SK-N-SH (cell line): ENCODE data around the gene CPLX1. TPM values are rescaled to one million over a fixed set of nuclear protein-coding genes. Genes with fewer than 3 reads are reported as not detected.
A peak's percentile ranks its signal among the peaks of the same experiment; 100 is the strongest.

Source experiments
- CTCF ChIA-PET: fragments of 300-600, 350-600 bp; formaldehyde crosslinking; extraction: SDS; loops from one replicate; lab custom pipeline; 2021; lab: Yijun Ruan, JAX
- POLR2A ChIA-PET: fragments of 350-600 bp; sonication (Branson Sonifier 250); formaldehyde crosslinking; extraction: SDS; loops from one replicate; lab custom pipeline; 2020; ENCODE audit warnings: antibody characterized with exemption, inconsistent platforms; lab: Yijun Ruan, JAX
- DNase-seq: peaks from one replicate; pipeline ENCODE4 v3.0.0; 2012
- H2AFZ ChIP-seq: fragments of 200-600 bp; sonication (generic); 2 replicates; pipeline ENCODE4 v1.8.1; 2016; ENCODE audit warnings: antibody characterized with exemption, mild to moderate bottlenecking, low read depth
- H3F3A ChIP-seq: fragments of 200-600 bp; sonication (generic); replicated peaks from 2 replicates; pipeline ENCODE3; 2016; ENCODE audit warnings: antibody characterized with exemption, mild to moderate bottlenecking; ENCODE audit not compliant: insufficient read depth
- H3K27ac ChIP-seq, 2 experiments: fragments of 200-500 bp in 1 of 2; fragments of 200-600 bp in 1 of 2; sonication (Bioruptor generic) in 1 of 2; sonication (generic), shearing (Covaris generic) in 1 of 2; 2 replicates each; pipeline versions ENCODE4 v1.5.1 to v1.6.1; 2014 to 2016; ENCODE audit warnings: low read depth in 2 of 2, inconsistent platforms in 1 of 2, low read length in 1 of 2, mild to moderate bottlenecking in 1 of 2, mixed read lengths in 1 of 2
- H3K27me3 ChIP-seq: fragments of 200-600 bp; sonication (generic), shearing (Covaris generic); 2 replicates; pipeline ENCODE4 v1.6.1; 2016; ENCODE audit warnings: mixed run types; ENCODE audit not compliant: insufficient read depth
- H3K36me3 ChIP-seq, 2 experiments: fragments of 200-500 bp in 1 of 2; fragments of 200-600 bp in 1 of 2; sonication (Bioruptor generic) in 1 of 2; sonication (generic) in 1 of 2; replicated peaks in 1 of 2; 2 replicates each; pipeline versions ENCODE3 to v1.5.1; 2014 to 2016; ENCODE audit warnings: low read length in 1 of 2, mild to moderate bottlenecking in 1 of 2; ENCODE audit not compliant: insufficient read depth in 2 of 2, control insufficient read depth in 1 of 2
- H3K4me1 ChIP-seq, 2 experiments: fragments of 200-500 bp in 1 of 2; fragments of 200-600 bp in 1 of 2; sonication (Bioruptor generic) in 1 of 2; sonication (generic), shearing (Covaris generic) in 1 of 2; 2 replicates each; pipeline versions ENCODE4 v1.5.1 to v1.6.1; 2014 to 2016; ENCODE audit warnings: low read depth in 1 of 2, low read length in 1 of 2, mixed run types in 1 of 2; ENCODE audit not compliant: insufficient read depth in 2 of 2, control insufficient read depth in 1 of 2
- H3K4me2 ChIP-seq: fragments of 200-600 bp; sonication (generic), shearing (Covaris generic); 2 replicates; pipeline ENCODE4 v1.6.1; 2017; ENCODE audit warnings: mixed run types
- H3K4me3 ChIP-seq, 2 experiments: fragments of 200-500 bp in 1 of 2; fragments of 200-600 bp in 1 of 2; sonication (Bioruptor generic) in 1 of 2; sonication (generic), shearing (Covaris generic) in 1 of 2; 2 replicates each; pipeline versions ENCODE4 v1.5.1 to v1.8.1; 2014 to 2016; ENCODE audit warnings: low read depth in 2 of 2, inconsistent platforms in 1 of 2, low read length in 1 of 2, mild to moderate bottlenecking in 1 of 2, mixed read lengths in 1 of 2, moderate library complexity in 1 of 2
- H3K79me2 ChIP-seq: fragments of 200-600 bp; sonication (generic); 2 replicates; pipeline ENCODE4 v1.8.1; 2017; ENCODE audit warnings: mild to moderate bottlenecking; ENCODE audit not compliant: insufficient read depth
- H3K9ac ChIP-seq: fragments of 200-600 bp; sonication (generic); 2 replicates; pipeline ENCODE4 v1.6.1; 2017; ENCODE audit warnings: mixed run types
- H3K9me2 ChIP-seq: fragments of 200-600 bp; sonication (generic); 2 replicates; pipeline ENCODE4 v1.6.1; 2017; ENCODE audit warnings: mixed run types
- H3K9me3 ChIP-seq: fragments of 200-600 bp; sonication (generic); 2 replicates; pipeline ENCODE4 v1.6.1; 2017; ENCODE audit warnings: mixed run types, mild to moderate bottlenecking, moderate library complexity
- H4K20me1 ChIP-seq: fragments of 200-600 bp; sonication (generic); 2 replicates; pipeline ENCODE4 v1.6.1; 2017; ENCODE audit warnings: mild to moderate bottlenecking, mixed run types; ENCODE audit not compliant: insufficient read depth
- ELF1 ChIP-seq: IDR thresholded peaks from 2 replicates; pipeline ENCODE4 v1.4.0; 2012
- FOSL2 ChIP-seq: IDR thresholded peaks from 2 replicates; pipeline ENCODE4 v1.4.0; 2012; ENCODE audit warnings: low read depth, mild to moderate bottlenecking, moderate library complexity, borderline replicate concordance
- FOXJ3 ChIP-seq: sonication (generic); formaldehyde crosslinking; IDR thresholded peaks from 2 replicates; pipeline ENCODE4 v1.5.1; 2020; ENCODE audit warnings: mild to moderate bottlenecking, missing genetic modification reagents
- GABPA ChIP-seq: IDR thresholded peaks from 2 replicates; pipeline ENCODE4 v1.4.0; 2012; ENCODE audit warnings: low read depth, mild to moderate bottlenecking
- JUND ChIP-seq: IDR thresholded peaks from 2 replicates; pipeline ENCODE4 v1.4.0; 2012
- MAX ChIP-seq: IDR thresholded peaks from 2 replicates; pipeline ENCODE4 v1.4.0; 2012; ENCODE audit warnings: low read depth
- RAD21 ChIP-seq: IDR thresholded peaks from 2 replicates; pipeline ENCODE4 v1.6.1; 2012; ENCODE audit warnings: mild to moderate bottlenecking, low read length
- REST ChIP-seq: IDR thresholded peaks from 2 replicates; pipeline ENCODE4 v1.6.1; 2012; ENCODE audit warnings: mild to moderate bottlenecking, low read depth, low read length, moderate library complexity
- SIN3A ChIP-seq: IDR thresholded peaks from 2 replicates; pipeline ENCODE4 v1.6.1; 2012; ENCODE audit warnings: low read depth, mild to moderate bottlenecking, low read length, moderate library complexity, borderline replicate concordance
- SMC3 ChIP-seq: IDR thresholded peaks from 2 replicates; pipeline ENCODE4 v1.6.1; 2012; ENCODE audit warnings: low read depth, low read length, improper control_type of control experiment
- TAF1 ChIP-seq: IDR thresholded peaks from 2 replicates; pipeline ENCODE4 v1.6.1; 2012; ENCODE audit warnings: low read depth, mild to moderate bottlenecking, low read length, moderate library complexity, borderline replicate concordance
- TEAD4 ChIP-seq: IDR thresholded peaks from 2 replicates; pipeline ENCODE4 v1.4.0; 2012; ENCODE audit warnings: mild to moderate bottlenecking, borderline replicate concordance; ENCODE audit not compliant: insufficient read depth
- USF1 ChIP-seq: IDR thresholded peaks from 2 replicates; pipeline ENCODE4 v1.4.0; 2012; ENCODE audit warnings: low read depth, borderline replicate concordance
- WGBS: methylation state at CpG from one replicate; pipeline ENCODE4 v1.1.6; 2017; ENCODE audit warnings: low lambda C conversion rate; 5-methylcytosine and 5-hydroxymethylcytosine counted together
- polyA plus RNA-seq, 3 experiments: library from polyadenylated mRNA; depleted of rRNA; stranded (reverse); fragments of >200 nt; gene quantifications; 2 replicates each; pipeline ENCODE4 v1.2.3, GENCODE V29; 2012

CPLX1 gene
- polyA plus RNA-seq, 1 of the 3 experiments (the other 2 are of a cell fraction), result 0.56 TPM

DNA sequence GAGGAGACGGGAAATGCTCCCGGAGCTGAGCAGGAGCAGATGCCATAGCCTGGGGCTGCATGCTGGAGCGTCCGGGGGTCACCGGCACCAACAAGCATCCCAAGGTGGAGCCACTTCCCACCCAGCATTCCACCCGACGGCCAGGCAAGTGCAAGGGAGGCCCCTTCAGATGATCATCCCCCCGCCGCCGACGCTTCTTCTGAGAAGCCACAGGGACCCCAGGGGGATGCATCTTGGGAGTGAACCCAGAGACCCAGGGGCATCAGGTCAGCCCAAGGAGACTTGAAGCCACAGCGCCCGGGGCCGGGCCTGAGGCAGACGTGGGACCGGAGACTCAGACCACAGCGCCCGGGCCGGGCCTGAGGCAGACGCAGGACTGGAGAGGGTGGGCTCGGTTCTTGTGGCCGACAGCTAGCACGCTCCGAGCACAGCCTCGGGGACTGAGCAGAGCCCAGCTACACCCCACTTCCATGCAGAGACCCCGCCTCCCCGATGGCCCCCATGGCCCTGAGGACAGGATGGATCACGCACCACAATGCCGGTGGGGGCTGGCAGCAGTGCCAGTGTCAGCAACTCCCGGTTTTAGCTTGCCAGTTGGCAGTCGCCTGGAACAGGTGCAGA, 33.0 kb upstream of the CPLX1 start:
- H3K4me3 ChIP-seq, result no peak overlapping the region
- peak; percentile 20 for DNase-seq
- POLR2A ChIA-PET, result no interaction called here
- H3K4me1 ChIP-seq, result no peaks in the 10 kb centered on the region
- no peak for TF ChIP-seq TEAD4
- TF ChIP-seq SIN3A, result no peak
- TF ChIP-seq SMC3, result no peak
- no peak for TF ChIP-seq MAX
- TF ChIP-seq FOSL2, result no peak
- TF ChIP-seq REST, result no peak
- TF ChIP-seq TAF1, result no peak
- TF ChIP-seq FOXJ3 (CRISPR knock-in tag), result no peak
- no peak for TF ChIP-seq JUND
- no peak for TF ChIP-seq RAD21
- no peak for TF ChIP-seq ELF1
- no peak for TF ChIP-seq GABPA
- H3K79me2 ChIP-seq, result no peaks in the 10 kb centered on the region
- no peaks in the 10 kb centered on the region for H3F3A ChIP-seq
- H3K27ac ChIP-seq, result no peak overlapping the region
- H2AFZ ChIP-seq, result no peak overlapping the region
- 100% methylated on average over 15 of the region's 31 CpGs for WGBS
- H3K9me2 ChIP-seq, result no peaks in the 10 kb centered on the region
- no peaks in the 10 kb centered on the region for H4K20me1 ChIP-seq
- H3K36me3 ChIP-seq, result peaks cover 18 to 38% of the 10 kb centered on the region in 2 experiments
- CTCF ChIA-PET, result interaction anchor here (1.6 kb wide), 1 partner anchor 10 kb away, joined by 3 read pairs; no protein-coding TSS in a partner anchor
- no peaks in the 10 kb centered on the region for H3K27me3 ChIP-seq
- no peak overlapping the region for H3K4me2 ChIP-seq
- H3K9ac ChIP-seq, result no peak overlapping the region
- H3K9me3 ChIP-seq, result no peaks in the 10 kb centered on the region

DNA sequence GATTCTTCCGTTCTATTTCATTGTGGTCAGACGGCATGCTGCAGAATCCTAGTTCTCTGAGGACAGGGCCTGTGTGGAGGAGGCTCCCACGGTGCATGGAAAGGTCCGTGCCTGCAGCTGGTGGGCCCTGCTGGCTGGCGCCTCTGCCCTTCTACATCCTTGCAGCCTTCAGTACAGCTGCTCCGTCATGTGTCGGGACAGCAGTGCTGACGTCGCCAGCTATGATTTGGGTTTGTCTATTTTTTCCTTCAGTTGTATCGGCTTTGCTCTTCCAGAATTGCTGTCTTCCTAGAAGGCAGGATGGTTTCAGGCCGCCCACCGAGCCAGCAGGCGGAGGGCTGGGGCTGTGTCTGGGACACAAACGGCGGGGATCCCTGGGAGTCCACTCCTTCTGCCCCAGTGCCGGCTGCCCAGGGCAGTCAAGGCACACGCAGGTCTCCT, 32.1 kb upstream of the CPLX1 start:
- WGBS, result 94% methylated on average over 16 of the region's 17 CpGs
- DNase-seq, result no peak
- no peak overlapping the region for H3K27ac ChIP-seq
- H4K20me1 ChIP-seq, result no peaks in the 10 kb centered on the region
- TF ChIP-seq REST (no peak), SMC3 (no peak), USF1 (no peak), TAF1 (no peak)
- no peak overlapping the region for H3K9ac ChIP-seq
- H3K9me2 ChIP-seq, result no peaks in the 10 kb centered on the region
- H3K36me3 ChIP-seq, result peaks cover 13 to 38% of the 10 kb centered on the region in 2 experiments
- no peak overlapping the region for H3K4me3 ChIP-seq
- ChIA-PET CTCF (interaction anchor here (0.9 to 1.6 kb wide), 3 partner anchors 9 to 15 kb away, joined by 3 read pairs; no protein-coding TSS in a partner anchor), POLR2A (no interaction called here)
- H3K4me2 ChIP-seq, result no peak overlapping the region
- no peaks in the 10 kb centered on the region for H3K9me3 ChIP-seq
- H3K79me2 ChIP-seq, result no peaks in the 10 kb centered on the region
- no peaks in the 10 kb centered on the region for H3F3A ChIP-seq
- H3K4me1 ChIP-seq, result no peaks in the 10 kb centered on the region
- no peak overlapping the region for H2AFZ ChIP-seq
- no peaks in the 10 kb centered on the region for H3K27me3 ChIP-seq
